Breast epithelium (tissue), 3 donors: ENCODE results near the gene MTHFD2L.

Experiments used
- CTCF ChIP-seq, 3 donors: fragments of 450-650 bp; IDR thresholded peaks; one replicate each; pipeline ENCODE4 v1.5.1; 2016 to 2017; ENCODE audit warnings: antibody characterized with exemption in 3 of 3, mild to moderate bottlenecking in 3 of 3, moderate library complexity in 3 of 3
- POLR2A ChIP-seq: fragments of 450-650 bp; IDR thresholded peaks from one replicate; pipeline ENCODE4 v1.6.1; 2016; ENCODE audit warnings: antibody characterized with exemption, mild to moderate bottlenecking, moderate library complexity
- POLR2AphosphoS5 ChIP-seq, 3 donors: sonication (generic); formaldehyde crosslinking; IDR thresholded peaks; one replicate each; pipeline ENCODE4 v1.6.1; 2017; ENCODE audit warnings: antibody characterized with exemption in 3 of 3

GRCh38 chr4:74287791-74288190 lies 129.9 kb downstream of the MTHFD2L start:
- TF ChIP-seq CTCF (IDR thresholded peaks at IDR 0.05) (no peak), POLR2AphosphoS5 (IDR thresholded peaks at IDR 0.05) (no peak), POLR2A (no peak)
